ENCODE measurements around the gene PCSK5. TPM values are rescaled to one million over a fixed set of nuclear protein-coding genes. Genes with fewer than 3 reads are reported as not detected.

PCSK5 gene
- total and polyA plus RNA-seq, 2 donors (not counting 1 experiment from before 2014, with no cell fraction given), result 0.09 TPM; not detected in 1

DNA sequence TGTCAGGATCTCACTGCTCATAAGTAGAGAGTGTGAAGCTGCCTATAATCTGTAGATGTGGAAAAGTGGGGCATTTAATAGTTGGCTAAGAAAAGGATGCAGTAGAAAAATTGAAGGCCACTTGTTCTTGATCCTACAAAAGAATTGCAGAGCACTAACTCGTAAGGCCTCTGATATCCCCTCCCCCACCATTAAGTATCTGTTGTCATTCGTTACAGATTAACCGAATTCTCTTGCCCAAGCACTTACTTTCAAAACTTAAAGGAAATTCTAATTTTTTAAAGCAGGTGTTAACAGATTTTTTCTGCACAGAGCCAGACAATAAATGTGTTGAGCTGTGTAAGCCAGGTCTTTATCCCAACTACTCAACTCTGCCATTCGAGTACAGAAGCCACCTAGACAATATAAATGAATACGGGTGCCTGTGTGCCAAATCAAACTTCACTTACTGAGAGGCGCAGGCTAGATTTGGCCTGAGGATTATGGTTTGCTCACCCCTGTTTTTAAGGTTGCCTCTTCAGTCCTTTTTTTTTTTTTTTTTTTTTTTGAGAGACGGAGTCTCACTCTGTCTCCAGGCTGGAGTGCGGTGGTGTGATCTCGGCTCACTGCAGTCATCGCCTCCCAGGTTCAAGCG, 268.9 kb downstream of the PCSK5 start:
- Histone ChIP-seq H3K9me3 (ENCODE audit: control extremely low read depth in 1 of 3, control insufficient read depth in 2 of 3, insufficient read depth in 1 of 3, low read length in 2 of 3) (peaks cover 0 to 2% (median 0%) of the 10 kb centered on the region in 3 donors), H3K79me2 (ENCODE audit: control insufficient read depth, insufficient read depth, low read length) (no peaks in the 10 kb centered on the region), H4K20me1 (ENCODE audit: control insufficient read depth, insufficient read depth, low read length, poor library complexity, severe bottlenecking) (no peaks in the 10 kb centered on the region), H3K27me3 (replicated peaks in 1 of 4; ENCODE audit: control extremely low read depth in 1 of 4, control insufficient read depth in 3 of 4, insufficient read depth in 4 of 4, low read length in 3 of 4) (no peaks in the 10 kb centered on the region), H3K36me3 (replicated peaks in 1 of 2; ENCODE audit: control extremely low read depth in 1 of 2, control insufficient read depth in 1 of 2, extremely low read depth in 1 of 2, insufficient read depth in 2 of 2, low read length in 1 of 2) (no peaks in the 10 kb centered on the region), H3K4me3 (ENCODE audit: control extremely low read depth in 1 of 5, extremely low read depth in 1 of 5, insufficient read depth in 1 of 5, low read depth in 2 of 5, low read length in 4 of 5) (no peak overlapping the region), H3K9ac (ENCODE audit: low read length) (no peak overlapping the region), H3K27ac (ENCODE audit: low read length in 2 of 2) (no peak overlapping the region), H2AFZ (ENCODE audit: insufficient read depth, low read depth, low read length, poor library complexity, severe bottlenecking) (no peak overlapping the region), H3K4me2 (replicated peaks; ENCODE audit: low read depth, low read length, poor library complexity, severe bottlenecking) (no peak overlapping the region), H3K4me1 (ENCODE audit: control insufficient read depth in 2 of 2, insufficient read depth in 2 of 2, low read length in 2 of 2) (no peaks in the 10 kb centered on the region)
- DNase-seq (no peak), ATAC-seq (ENCODE audit: low read depth) (no peak)
- CTCF ChIA-PET, result no interaction called here
- no peaks in the 10 kb centered on the region for H3K9me3 Mint-ChIP-seq (ENCODE audit: insufficient read depth)
- no peak overlapping the region for H3K4me3 Mint-ChIP-seq
- no peaks in the 10 kb centered on the region for H3K27me3 Mint-ChIP-seq
- H3K27ac Mint-ChIP-seq, result no peak overlapping the region
- POLR2A ChIA-PET, result no interaction called here
- H3K4me1 Mint-ChIP-seq, result no peaks in the 10 kb centered on the region
- WGBS (ENCODE audit: insufficient coverage), result 100% methylated on average over 8 of the region's 11 CpGs
- TF ChIP-seq, protein P1, sequence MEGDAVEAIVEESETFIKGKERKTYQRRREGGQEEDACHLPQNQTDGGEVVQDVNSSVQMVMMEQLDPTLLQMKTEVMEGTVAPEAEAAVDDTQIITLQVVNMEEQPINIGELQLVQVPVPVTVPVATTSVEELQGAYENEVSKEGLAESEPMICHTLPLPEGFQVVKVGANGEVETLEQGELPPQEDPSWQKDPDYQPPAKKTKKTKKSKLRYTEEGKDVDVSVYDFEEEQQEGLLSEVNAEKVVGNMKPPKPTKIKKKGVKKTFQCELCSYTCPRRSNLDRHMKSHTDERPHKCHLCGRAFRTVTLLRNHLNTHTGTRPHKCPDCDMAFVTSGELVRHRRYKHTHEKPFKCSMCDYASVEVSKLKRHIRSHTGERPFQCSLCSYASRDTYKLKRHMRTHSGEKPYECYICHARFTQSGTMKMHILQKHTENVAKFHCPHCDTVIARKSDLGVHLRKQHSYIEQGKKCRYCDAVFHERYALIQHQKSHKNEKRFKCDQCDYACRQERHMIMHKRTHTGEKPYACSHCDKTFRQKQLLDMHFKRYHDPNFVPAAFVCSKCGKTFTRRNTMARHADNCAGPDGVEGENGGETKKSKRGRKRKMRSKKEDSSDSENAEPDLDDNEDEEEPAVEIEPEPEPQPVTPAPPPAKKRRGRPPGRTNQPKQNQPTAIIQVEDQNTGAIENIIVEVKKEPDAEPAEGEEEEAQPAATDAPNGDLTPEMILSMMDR (IDR thresholded peaks at IDR 0.05), result no peak
- TF ChIP-seq EZH2 (IDR thresholded peaks at IDR 0.05; ENCODE audit: borderline replicate concordance, insufficient read depth, low read depth, low read length, poor library complexity, severe bottlenecking), result no peak
- intact Hi-C loops (cut with micrococcal nuclease), result no loop called here

DNA sequence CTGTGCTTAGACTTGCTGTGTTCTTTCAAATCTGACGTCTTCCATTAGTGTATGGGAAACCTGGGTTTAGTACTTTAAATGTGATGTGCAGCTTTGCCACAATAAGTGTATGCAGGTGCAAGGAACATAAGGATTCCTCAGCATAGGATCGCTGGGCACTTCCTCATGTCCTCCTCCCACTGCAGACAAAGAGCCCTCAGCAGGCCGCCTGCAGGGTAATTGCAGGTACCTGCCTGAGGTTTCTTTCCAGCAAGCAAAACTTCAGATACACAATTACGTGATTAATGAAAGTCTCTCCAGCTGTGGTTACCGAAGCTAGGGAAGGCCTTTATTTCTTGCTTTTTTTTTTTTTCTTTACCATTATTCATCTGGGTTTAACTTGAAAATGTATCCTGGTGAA, 270.6 kb downstream of the PCSK5 start:
- H3K4me1 Mint-ChIP-seq, result no peaks in the 10 kb centered on the region
- no peaks in the 10 kb centered on the region for H3K36me3 ChIP-seq (replicated peaks in 1 of 2; ENCODE audit: control extremely low read depth in 1 of 2, control insufficient read depth in 1 of 2, extremely low read depth in 1 of 2, insufficient read depth in 2 of 2, low read length in 1 of 2)
- ChIA-PET CTCF (no interaction called here), POLR2A (no interaction called here)
- H3K27me3 ChIP-seq (replicated peaks in 1 of 4; ENCODE audit: control extremely low read depth in 1 of 4, control insufficient read depth in 3 of 4, insufficient read depth in 4 of 4, low read length in 3 of 4), result no peaks in the 10 kb centered on the region
- DNase-seq (no peak), ATAC-seq (ENCODE audit: low read depth) (no peak)
- no peaks in the 10 kb centered on the region for H3K27me3 Mint-ChIP-seq
- peaks cover 0 to 2% (median 0%) of the 10 kb centered on the region in 3 donors for H3K9me3 ChIP-seq (ENCODE audit: control extremely low read depth in 1 of 3, control insufficient read depth in 2 of 3, insufficient read depth in 1 of 3, low read length in 2 of 3)
- no peak overlapping the region for H3K4me2 ChIP-seq (replicated peaks; ENCODE audit: low read depth, low read length, poor library complexity, severe bottlenecking)
- H3K4me3 Mint-ChIP-seq, result no peak overlapping the region
- intact Hi-C loops (cut with micrococcal nuclease), result no loop called here
- TF ChIP-seq, protein P1 (IDR thresholded peaks at IDR 0.05), result no peak
- H3K27ac Mint-ChIP-seq, result no peak overlapping the region
- no peak overlapping the region for H3K27ac ChIP-seq (ENCODE audit: low read length in 2 of 2)
- no peaks in the 10 kb centered on the region for H3K9me3 Mint-ChIP-seq (ENCODE audit: insufficient read depth)
- H3K9ac ChIP-seq (ENCODE audit: low read length), result no peak overlapping the region
- H3K79me2 ChIP-seq (ENCODE audit: control insufficient read depth, insufficient read depth, low read length), result no peaks in the 10 kb centered on the region
- no peaks in the 10 kb centered on the region for H3K4me1 ChIP-seq (ENCODE audit: control insufficient read depth in 2 of 2, insufficient read depth in 2 of 2, low read length in 2 of 2)
- H3K4me3 ChIP-seq (ENCODE audit: control extremely low read depth in 1 of 5, extremely low read depth in 1 of 5, insufficient read depth in 1 of 5, low read depth in 2 of 5, low read length in 4 of 5), result no peak overlapping the region
- H4K20me1 ChIP-seq (ENCODE audit: control insufficient read depth, insufficient read depth, low read length, poor library complexity, severe bottlenecking), result no peaks in the 10 kb centered on the region
- WGBS (ENCODE audit: insufficient coverage), result 100% methylated on average over 1 of the region's 5 CpGs
- H2AFZ ChIP-seq (ENCODE audit: insufficient read depth, low read depth, low read length, poor library complexity, severe bottlenecking), result no peak overlapping the region
